Skin epidermis (tissue), 12 donors: ENCODE measurements around the gene RNF14.

ENCODE experiments used
- H3K27ac ChIP-seq, 21 experiments: fragments of 200-600 bp; sonication (generic) in 11 of 21; one replicate each; pipeline ENCODE4 v1.5.0; 2020; ENCODE audit warnings: mild to moderate bottlenecking in 3 of 21, inconsistent platforms in 2 of 21, moderate library complexity in 2 of 21
- H3K4me3 ChIP-seq, 7 experiments: fragments of 200-600 bp; sonication (generic) in 2 of 7; one replicate each; pipeline ENCODE4 v1.5.0; 2020; ENCODE audit warnings: inconsistent platforms in 2 of 7, mild to moderate bottlenecking in 2 of 7, moderate library complexity in 1 of 7

The RNF14 gene

GRCh38 chr5:141968914-141969608 is at the start of gene RNF14:
RNF14 (plus strand) TSS chr5:141969105; CDS start chr5:141973589, 4,484 bp downstream.
- peak within 1 kb of the TSS; percentile 50 to 86 (median 58) for H3K4me3 ChIP-seq

GRCh38 chr5:141919218-141920119 is 49.4 kb upstream of the RNF14 start:
- Histone ChIP-seq H3K27ac (no peak overlapping the region), H3K4me3 (no peak overlapping the region)

More at GRCh38 chr5:141968914-141969608, at the start of gene RNF14:
- H3K27ac ChIP-seq = peak within 1 kb of the TSS; percentile 88 to 100 (median 98)

GRCh38 chr5:141920771-141921170 is 48.1 kb upstream of the RNF14 start:
- Histone ChIP-seq H3K4me3 (no peak overlapping the region), H3K27ac (no peak overlapping the region)

GRCh38 chr5:141922827-141923447 is 46.0 kb upstream of the RNF14 start:
- peak overlapping the region; percentile 85 to 99 (median 95) for H3K27ac ChIP-seq

GRCh38 chr5:141923448-141924313 is 45.2 kb upstream of the RNF14 start, which contains the start of gene DELE1:
DELE1 (plus strand) TSS chr5:141923871; CDS start chr5:141923942, 71 bp downstream.
- H3K27ac ChIP-seq = peak within 1 kb of the TSS; percentile 85 to 99 (median 95)
- peak within 1 kb of the TSS; percentile 48 to 69 (median 56) for H3K4me3 ChIP-seq

More at GRCh38 chr5:141922827-141923447, 46.0 kb upstream of the RNF14 start:
- H3K4me3 ChIP-seq = peak overlapping the region; percentile 48 to 69 (median 56)

- no peak overlapping the region for H3K27ac ChIP-seq
These were observed 42.5 kb upstream of the RNF14 start for GRCh38 chr5:141926434-141926833.

GRCh38 chr5:141928051-141928450 is 40.9 kb upstream of the RNF14 start:
- no peak overlapping the region for H3K27ac ChIP-seq
- no peak overlapping the region for H3K4me3 ChIP-seq

More at GRCh38 chr5:141926434-141926833, 42.5 kb upstream of the RNF14 start:
- H3K4me3 ChIP-seq = no peak overlapping the region

- Histone ChIP-seq H3K27ac (no peak overlapping the region), H3K4me3 (no peak overlapping the region)
These were observed 39.4 kb upstream of the RNF14 start for GRCh38 chr5:141929398-141930058.

- H3K27ac ChIP-seq = no peak overlapping the region
- no peak overlapping the region for H3K4me3 ChIP-seq
These were observed 37.2 kb upstream of the RNF14 start for GRCh38 chr5:141931694-141932093.

- Histone ChIP-seq H3K4me3 (no peak overlapping the region), H3K27ac (no peak overlapping the region)
These were observed 35.8 kb upstream of the RNF14 start for GRCh38 chr5:141933151-141933550.

GRCh38 chr5:141934099-141934844 is 34.6 kb upstream of the RNF14 start:
- Histone ChIP-seq H3K4me3 (no peak overlapping the region), H3K27ac (no peak overlapping the region)

GRCh38 chr5:141935538-141935937 is 33.4 kb upstream of the RNF14 start:
- Histone ChIP-seq H3K27ac (peak overlapping the region in 1 of 21 experiments; percentile 14), H3K4me3 (no peak overlapping the region)

- no peak overlapping the region for H3K4me3 ChIP-seq
- H3K27ac ChIP-seq = peak overlapping the region in 18 of 21 experiments; percentile 21 to 82 (median 52)
These were observed 28.1 kb upstream of the RNF14 start for GRCh38 chr5:141940695-141941271.

GRCh38 chr5:141941307-141941706 is 27.6 kb upstream of the RNF14 start:
- H3K27ac ChIP-seq = peak overlapping the region in 17 of 21 experiments; percentile 21 to 82 (median 50)
- H3K4me3 ChIP-seq = no peak overlapping the region

GRCh38 chr5:141941779-141942178 is 27.1 kb upstream of the RNF14 start:
- peak overlapping the region in 9 of 21 experiments; percentile 20 to 82 (median 50) for H3K27ac ChIP-seq
- no peak overlapping the region for H3K4me3 ChIP-seq

GRCh38 chr5:141942185-141942857 is 26.6 kb upstream of the RNF14 start:
- H3K27ac ChIP-seq = peak overlapping the region in 4 of 21 experiments; percentile 20 to 55 (median 46)
- H3K4me3 ChIP-seq = no peak overlapping the region

- H3K27ac ChIP-seq = no peak overlapping the region
These were observed 24.8 kb upstream of the RNF14 start for GRCh38 chr5:141944076-141944475.

More at GRCh38 chr5:141944076-141944475, 24.8 kb upstream of the RNF14 start:
- no peak overlapping the region for H3K4me3 ChIP-seq
